Head of caudate nucleus (tissue), 42 donors: ENCODE measurements around the gene ME3.
A peak's percentile ranks its signal among the peaks of the same experiment; 100 is the strongest.

ENCODE experiments used
- DNase-seq, 42 donors: peaks; one replicate each; pipeline versions ENCODE4 v3.0.0 to v3.0.0-alpha.2; 2020 to 2021; ENCODE audit warnings: mixed read lengths in 7 of 42
- intact Hi-C: fragments of 100-400 bp; cut with DNase I; formaldehyde crosslinking; loops from one replicate; pipeline ENCODE4 v1.15.0; 2022

The ME3 gene

GRCh38 chr11:86672007-86672621 lies at the start of gene ME3:
Gene ME3 (minus strand): TSS chr11:86672616.
- intact Hi-C loops, result loop anchor here (10.0 kb wide), 2 partner anchors 73 to 133 kb away; partner anchors contain the start of gene PRSS23
- peak; percentile 47 to 90 (median 70) for DNase-seq

- DNase-seq, result no peak
- intact Hi-C loops, result no loop called here
These were observed 49.6 kb upstream of the ME3 start for GRCh38 chr11:86722006-86722405.

GRCh38 chr11:86720546-86720945 lies 48.1 kb upstream of the ME3 start:
- no peak for DNase-seq
- intact Hi-C loops, result no loop called here

- no peak for DNase-seq
- intact Hi-C loops, result no loop called here
These were observed 47.5 kb upstream of the ME3 start for GRCh38 chr11:86719781-86720463.

- intact Hi-C loops, result no loop called here
- no peak for DNase-seq
These were observed 46.6 kb upstream of the ME3 start for GRCh38 chr11:86718999-86719398.

GRCh38 chr11:86718521-86718920 lies 46.1 kb upstream of the ME3 start:
- intact Hi-C loops, result no loop called here
- DNase-seq, result no peak

- DNase-seq, result no peak
- intact Hi-C loops, result no loop called here
These were observed 45.5 kb upstream of the ME3 start for GRCh38 chr11:86717817-86718501.

- intact Hi-C loops, result no loop called here
- no peak for DNase-seq
These were observed 43.2 kb upstream of the ME3 start for GRCh38 chr11:86715611-86716010.

GRCh38 chr11:86713552-86713951 lies 41.1 kb upstream of the ME3 start:
- intact Hi-C loops, result no loop called here
- no peak for DNase-seq

- intact Hi-C loops, result no loop called here
- DNase-seq, result no peak
These were observed 38.5 kb upstream of the ME3 start for GRCh38 chr11:86710936-86711335.

- DNase-seq, result no peak
- intact Hi-C loops, result no loop called here
These were observed 36.3 kb upstream of the ME3 start for GRCh38 chr11:86708669-86709068.

- no peak for DNase-seq
- intact Hi-C loops, result no loop called here
These were observed 34.1 kb upstream of the ME3 start for GRCh38 chr11:86706338-86707131.

- intact Hi-C loops, result no loop called here
- no peak for DNase-seq
These were observed 32.3 kb upstream of the ME3 start for GRCh38 chr11:86704710-86705109.

- no peak for DNase-seq
- intact Hi-C loops, result no loop called here
These were observed 31.6 kb upstream of the ME3 start for GRCh38 chr11:86703987-86704386.

GRCh38 chr11:86702220-86702983 lies 30.0 kb upstream of the ME3 start:
- intact Hi-C loops, result no loop called here
- DNase-seq, result no peak

GRCh38 chr11:86699040-86699791 lies 26.8 kb upstream of the ME3 start:
- DNase-seq, result no peak
- intact Hi-C loops, result no loop called here

- intact Hi-C loops, result no loop called here
- DNase-seq, result no peak
These were observed 26.2 kb upstream of the ME3 start for GRCh38 chr11:86698639-86699038.

- DNase-seq, result no peak
- intact Hi-C loops, result no loop called here
These were observed 24.0 kb upstream of the ME3 start for GRCh38 chr11:86696451-86696850.
